GM18951 (cell line): ENCODE measurements around the gene KCTD18.

ENCODE experiments used
- POLR2A ChIP-seq: IDR thresholded peaks from 4 replicates; pipeline ENCODE4 v1.6.1; 2011; ENCODE audit warnings: mild to moderate bottlenecking; ENCODE audit not compliant: insufficient read length, insufficient read depth; ENCODE audit errors: extremely low read depth
- in situ Hi-C: fragments of 300-500 bp; cut with MboI; formaldehyde crosslinking; loops from one replicate; pipeline ENCODE4 v1.12.0; 2022; ENCODE audit warnings: low sequenced_read_pairs, mixed read lengths, inconsistent platforms; ENCODE audit not compliant: unreplicated experiment

The KCTD18 gene

GRCh38 chr2:200502196-200502595 is 7.7 kb downstream of the KCTD18 start:
- TF ChIP-seq POLR2A = no peak
- in situ Hi-C loops = no loop called here

- in situ Hi-C loops = no loop called here
- TF ChIP-seq POLR2A = no peak
Observed at GRCh38 chr2:200498402-200499162, 11.3 kb downstream of the KCTD18 start.

- TF ChIP-seq POLR2A = no peak
- in situ Hi-C loops = no loop called here
Observed at GRCh38 chr2:200496696-200497095, 13.2 kb downstream of the KCTD18 start.

- no peak for TF ChIP-seq POLR2A
- in situ Hi-C loops = no loop called here
Observed at GRCh38 chr2:200494048-200494447, 15.8 kb downstream of the KCTD18 start.

- in situ Hi-C loops = no loop called here
- no peak for TF ChIP-seq POLR2A
Observed at GRCh38 chr2:200492656-200493055, 17.2 kb downstream of the KCTD18 start.

GRCh38 chr2:200490001-200490400 is 19.9 kb downstream of the KCTD18 start:
- in situ Hi-C loops = no loop called here
- TF ChIP-seq POLR2A = no peak

- in situ Hi-C loops = no loop called here
- TF ChIP-seq POLR2A = no peak
Observed at GRCh38 chr2:200488169-200488568, 21.7 kb downstream of the KCTD18 start.

GRCh38 chr2:200486529-200486928 is 23.3 kb downstream of the KCTD18 start:
- TF ChIP-seq POLR2A = no peak
- in situ Hi-C loops = no loop called here

GRCh38 chr2:200484934-200485333 is 24.9 kb downstream of the KCTD18 start:
- in situ Hi-C loops = no loop called here
- TF ChIP-seq POLR2A = no peak

GRCh38 chr2:200483729-200484198 is 26.1 kb downstream of the KCTD18 start:
- no peak for TF ChIP-seq POLR2A
- in situ Hi-C loops = no loop called here

GRCh38 chr2:200482194-200482593 is 27.7 kb downstream of the KCTD18 start:
- in situ Hi-C loops = no loop called here
- no peak for TF ChIP-seq POLR2A

- no peak for TF ChIP-seq POLR2A
- in situ Hi-C loops = loop anchor here (5.0 to 10.0 kb wide), 2 partner anchors 175 to 502 kb away; partner anchors contain the start of gene SPATS2L
Observed at GRCh38 chr2:200479692-200480265, 30.1 kb downstream of the KCTD18 start.

- in situ Hi-C loops = loop anchor here (5.0 to 10.0 kb wide), 2 partner anchors 173 to 500 kb away; partner anchors contain the start of gene SPATS2L
Observed at GRCh38 chr2:200477667-200478131, 32.2 kb downstream of the KCTD18 start.

GRCh38 chr2:200476836-200477235 is 33.0 kb downstream of the KCTD18 start:
- TF ChIP-seq POLR2A = no peak
- in situ Hi-C loops = loop anchor here (5.0 to 10.0 kb wide), 2 partner anchors 172 to 500 kb away; partner anchors contain the start of gene SPATS2L

More at GRCh38 chr2:200477667-200478131, 32.2 kb downstream of the KCTD18 start:
- TF ChIP-seq POLR2A = no peak
